ENCODE results near the gene SLC7A5. TPM values are rescaled to one million over a fixed set of nuclear protein-coding genes. Genes with fewer than 3 reads are reported as not detected.

SLC7A5 gene
- polyA plus RNA-seq, 1 donor from 2014 or later, result 3.9 TPM

GRCh38 chr16:87877942-87878507 is 8.7 kb upstream of the SLC7A5 start:
- Histone ChIP-seq H3F3A (ENCODE audit: insufficient read depth, low read length, poor library complexity, severe bottlenecking) (no peaks in the 10 kb centered on the region), H3K9me3 (ENCODE audit: low read length) (no peaks in the 10 kb centered on the region), H3K9me2 (ENCODE audit: insufficient read depth, low read length) (no peaks in the 10 kb centered on the region), H4K20me1 (ENCODE audit: insufficient read depth) (no peaks in the 10 kb centered on the region), H3K4me2 (ENCODE audit: low read length) (no peak overlapping the region), H3K27ac (ENCODE audit: low read length) (no peak overlapping the region), H3K36me3 (ENCODE audit: insufficient read depth, low read length) (no peaks in the 10 kb centered on the region), H3K79me2 (replicated peaks; ENCODE audit: insufficient read depth, low read length) (no peaks in the 10 kb centered on the region), H2AFZ (ENCODE audit: low read depth, low read length) (no peak overlapping the region), H3K27me3 (ENCODE audit: insufficient read depth, low read depth, low read length) (no peaks in the 10 kb centered on the region), H3K4me3 (ENCODE audit: low read length) (no peak overlapping the region), H3K9ac (ENCODE audit: low read length) (no peak overlapping the region)
- TF ChIP-seq TAF1 (IDR thresholded peaks at IDR 0.05; ENCODE audit: low read depth) (no peak), EZH2 (IDR thresholded peaks at IDR 0.05; ENCODE audit: borderline replicate concordance, insufficient read depth, low read length, poor library complexity, severe bottlenecking) (no peak), SMC3 (conservative IDR thresholded peaks at IDR 0.05; ENCODE audit: poor library complexity) (no peak), MXI1 (conservative IDR thresholded peaks at IDR 0.05; ENCODE audit: poor library complexity, severe bottlenecking) (no peak), REST (IDR thresholded peaks at IDR 0.05; ENCODE audit: borderline replicate concordance) (no peak), EP300 (conservative IDR thresholded peaks at IDR 0.05; ENCODE audit: poor library complexity, severe bottlenecking) (no peak), RAD21 (conservative IDR thresholded peaks at IDR 0.05) (no peak), POLR2AphosphoS5 (IDR thresholded peaks at IDR 0.05) (no peak), CTCF (IDR thresholded peaks at IDR 0.05; ENCODE audit: poor library complexity, severe bottlenecking) (no peak)

GRCh38 chr16:87874639-87875427 is 5.5 kb upstream of the SLC7A5 start:
- Histone ChIP-seq H3K4me2 (ENCODE audit: low read length) (no peak overlapping the region), H3F3A (ENCODE audit: insufficient read depth, low read length, poor library complexity, severe bottlenecking) (no peaks in the 10 kb centered on the region), H2AFZ (ENCODE audit: low read depth, low read length) (no peak overlapping the region), H4K20me1 (ENCODE audit: insufficient read depth) (no peaks in the 10 kb centered on the region), H3K27me3 (ENCODE audit: insufficient read depth, low read depth, low read length) (no peaks in the 10 kb centered on the region), H3K4me3 (ENCODE audit: low read length) (no peak overlapping the region), H3K27ac (ENCODE audit: low read length) (no peak overlapping the region), H3K79me2 (replicated peaks; ENCODE audit: insufficient read depth, low read length) (no peaks in the 10 kb centered on the region), H3K9ac (ENCODE audit: low read length) (no peak overlapping the region), H3K9me2 (ENCODE audit: insufficient read depth, low read length) (no peaks in the 10 kb centered on the region), H3K9me3 (ENCODE audit: low read length) (no peaks in the 10 kb centered on the region), H3K36me3 (ENCODE audit: insufficient read depth, low read length) (no peaks in the 10 kb centered on the region)
- TF ChIP-seq MXI1 (conservative IDR thresholded peaks at IDR 0.05; ENCODE audit: poor library complexity, severe bottlenecking) (no peak), REST (IDR thresholded peaks at IDR 0.05; ENCODE audit: borderline replicate concordance) (no peak), POLR2AphosphoS5 (IDR thresholded peaks at IDR 0.05) (no peak), EZH2 (IDR thresholded peaks at IDR 0.05; ENCODE audit: borderline replicate concordance, insufficient read depth, low read length, poor library complexity, severe bottlenecking) (no peak), TAF1 (IDR thresholded peaks at IDR 0.05; ENCODE audit: low read depth) (no peak), SMC3 (conservative IDR thresholded peaks at IDR 0.05; ENCODE audit: poor library complexity) (no peak), CTCF (IDR thresholded peaks at IDR 0.05; ENCODE audit: poor library complexity, severe bottlenecking) (no peak), EP300 (conservative IDR thresholded peaks at IDR 0.05; ENCODE audit: poor library complexity, severe bottlenecking) (no peak), RAD21 (conservative IDR thresholded peaks at IDR 0.05) (no peak)

Measured in neural cell (in vitro differentiated cells).